ENCODE measurements around the gene SCFD2. TPM values are rescaled to one million over a fixed set of nuclear protein-coding genes. Genes with fewer than 3 reads are reported as not detected.
A peak's percentile ranks its signal among the peaks of the same experiment; 100 is the strongest.

SCFD2 gene
- total RNA-seq, 1 donor = 33.2 TPM

- no peak for TF ChIP-seq CTCF (IDR thresholded peaks at IDR 0.05; ENCODE audit: insufficient read depth, low read depth, low read length)
- no peak overlapping the region for H3K4me3 ChIP-seq (ENCODE audit: low read depth, low read length)
- DNase-seq (ENCODE audit: low read depth) = no peak
Measured at GRCh38 chr4:52925531-52925968, 440.3 kb downstream of the SCFD2 start.

- no peak for DNase-seq (ENCODE audit: low read depth)
- H3K4me3 ChIP-seq (ENCODE audit: low read depth, low read length) = no peak overlapping the region
- TF ChIP-seq CTCF (IDR thresholded peaks at IDR 0.05; ENCODE audit: insufficient read depth, low read depth, low read length) = no peak
Measured at GRCh38 chr4:52919461-52919860, 446.4 kb downstream of the SCFD2 start.

GRCh38 chr4:52917817-52918216 is 448.0 kb downstream of the SCFD2 start:
- no peak for TF ChIP-seq CTCF (IDR thresholded peaks at IDR 0.05; ENCODE audit: insufficient read depth, low read depth, low read length)
- no peak for DNase-seq (ENCODE audit: low read depth)
- no peak overlapping the region for H3K4me3 ChIP-seq (ENCODE audit: low read depth, low read length)

DNA sequence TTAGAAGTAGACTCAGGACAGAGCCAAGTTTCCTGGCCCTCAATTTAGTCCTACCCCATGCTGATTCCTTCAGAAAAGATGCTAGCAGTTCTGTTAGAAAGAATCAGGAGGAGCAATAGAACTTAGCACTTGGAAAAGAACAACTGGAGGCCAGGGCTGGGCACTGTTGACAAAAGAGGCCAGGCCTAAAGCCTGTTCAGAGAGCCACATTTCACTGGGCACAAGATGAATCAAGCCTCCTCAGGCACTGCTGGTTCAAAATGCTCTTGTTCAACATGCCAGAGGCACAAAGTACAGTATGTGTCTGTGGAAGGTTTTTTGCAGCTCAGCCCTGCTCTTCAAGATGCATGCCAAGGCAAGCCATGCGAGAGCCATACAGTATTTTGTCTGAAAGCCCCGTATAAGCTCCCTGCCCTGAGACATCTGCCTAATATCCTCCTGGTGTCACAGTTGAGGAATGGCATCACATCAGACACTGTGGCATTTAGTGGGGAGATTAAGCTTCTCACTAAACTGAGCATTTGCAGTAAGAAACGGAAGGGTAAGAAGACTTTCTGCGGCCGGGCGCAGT is 450.0 kb downstream of the SCFD2 start:
- H3K4me3 ChIP-seq (ENCODE audit: low read depth, low read length) = no peak overlapping the region
- TF ChIP-seq CTCF (IDR thresholded peaks at IDR 0.05; ENCODE audit: insufficient read depth, low read depth, low read length) = no peak
- no peak for DNase-seq (ENCODE audit: low read depth)

DNA sequence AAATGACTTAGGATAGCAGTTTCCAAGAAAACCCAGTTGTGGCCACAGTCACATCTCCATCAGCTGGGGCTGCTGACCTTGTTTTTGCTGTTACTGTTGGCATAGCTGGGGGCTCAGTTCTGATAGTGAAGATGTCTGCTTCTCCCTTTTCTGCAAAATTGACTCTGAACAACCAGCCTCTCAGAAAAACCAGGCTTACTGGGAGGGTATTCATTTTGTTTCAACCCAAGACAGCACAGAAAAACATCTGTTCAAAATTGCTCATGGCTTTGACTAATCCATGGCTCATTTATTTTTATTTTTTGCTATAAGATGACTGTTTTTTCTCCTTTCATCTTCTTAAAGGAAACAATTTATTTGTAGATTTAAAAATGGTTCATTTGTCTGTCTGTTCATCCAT is 450.7 kb downstream of the SCFD2 start:
- no peak overlapping the region for H3K4me3 ChIP-seq (ENCODE audit: low read depth, low read length)
- no peak for DNase-seq (ENCODE audit: low read depth)
- no peak for TF ChIP-seq CTCF (IDR thresholded peaks at IDR 0.05; ENCODE audit: insufficient read depth, low read depth, low read length)

DNA sequence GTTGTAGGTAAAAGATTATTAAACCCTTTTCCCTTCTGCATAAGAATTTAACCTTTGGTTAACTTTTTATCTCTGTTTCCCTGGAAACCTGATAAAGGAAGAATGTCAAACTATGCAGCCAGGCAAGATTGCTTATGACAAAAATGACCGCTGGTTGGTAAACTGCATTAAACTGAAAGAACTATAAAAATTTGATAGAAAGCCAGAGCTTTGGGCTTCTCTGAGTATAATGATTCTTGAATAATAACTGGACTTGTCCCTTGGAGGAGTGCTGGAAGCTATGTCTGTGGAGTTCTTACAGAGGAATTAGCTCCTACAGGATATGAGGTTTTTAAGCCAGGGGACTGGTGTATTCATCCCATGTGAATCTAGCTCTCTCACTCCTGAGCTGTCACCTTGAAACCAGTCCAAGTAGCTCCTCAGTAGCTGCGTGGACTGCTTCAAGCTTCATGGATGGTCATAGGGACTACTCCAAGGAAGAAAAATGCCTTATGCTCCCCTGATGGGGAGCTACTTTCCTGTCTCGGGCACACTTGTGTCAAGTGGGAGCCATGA is 451.7 kb downstream of the SCFD2 start:
- H3K4me3 ChIP-seq (ENCODE audit: low read depth, low read length) = no peak overlapping the region
- DNase-seq (ENCODE audit: low read depth) = peak; percentile 66
- no peak for TF ChIP-seq CTCF (IDR thresholded peaks at IDR 0.05; ENCODE audit: insufficient read depth, low read depth, low read length)

DNA sequence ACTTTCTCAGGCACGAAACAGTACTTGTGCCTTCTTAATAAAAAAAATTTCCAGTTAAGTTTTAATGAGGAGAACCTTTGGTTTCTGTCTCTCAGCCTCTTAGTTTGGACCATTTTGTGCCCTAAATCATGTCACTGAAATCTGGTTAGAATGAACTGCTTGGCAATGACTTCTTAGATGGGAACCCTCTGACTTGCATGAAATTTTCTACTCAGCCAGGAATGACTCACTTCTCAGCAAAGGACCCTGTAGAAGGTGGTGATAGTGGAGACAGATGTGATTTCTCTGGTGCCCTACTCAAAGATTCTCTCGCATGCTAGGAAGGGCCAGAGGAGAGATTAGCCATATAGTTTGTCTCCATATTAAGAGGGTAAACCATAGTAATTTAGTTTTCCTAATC is 453.3 kb downstream of the SCFD2 start:
- DNase-seq (ENCODE audit: low read depth) = peak; percentile 18
- H3K4me3 ChIP-seq (ENCODE audit: low read depth, low read length) = no peak overlapping the region
- no peak for TF ChIP-seq CTCF (IDR thresholded peaks at IDR 0.05; ENCODE audit: insufficient read depth, low read depth, low read length)
